ENCODE measurements around the gene ITPKA. TPM values are rescaled to one million over a fixed set of nuclear protein-coding genes. Genes with fewer than 3 reads are reported as not detected.

ITPKA gene
- total RNA-seq, 4 donors from 2014 or later: 0.83 to 1.5 TPM; not detected in 2

- Histone ChIP-seq H3K4me3 (replicated peaks in 1 of 3) (no peak overlapping the region), H3K4me1 (peaks cover 4 to 5% of the 10 kb centered on the region in 2 donors), H3K9me3 (no peaks in the 10 kb centered on the region), H3K27ac (no peak overlapping the region), H3K27me3 (no peaks in the 10 kb centered on the region), H3K36me3 (no peaks in the 10 kb centered on the region)
- TF ChIP-seq CTCF (IDR thresholded peaks at IDR 0.05) (no peak), POLR2A (IDR thresholded peaks at IDR 0.05) (no peak)
- intact Hi-C loops (cut with DNase I): no loop called here
- 84 to 85% methylated on average over 13 of the region's 13 CpGs for WGBS, 2 donors
- no peak for DNase-seq
Observed at GRCh38 chr15:41546851-41547786, 53.4 kb downstream of the ITPKA start.

- TF ChIP-seq CTCF (IDR thresholded peaks at IDR 0.05) (no peak), POLR2A (IDR thresholded peaks at IDR 0.05) (no peak)
- Histone ChIP-seq H3K27ac (no peak overlapping the region), H3K4me3 (replicated peaks in 1 of 3) (no peak overlapping the region), H3K27me3 (no peaks in the 10 kb centered on the region), H3K36me3 (no peaks in the 10 kb centered on the region), H3K9me3 (no peaks in the 10 kb centered on the region), H3K4me1 (no peaks in the 10 kb centered on the region)
- intact Hi-C loops (cut with DNase I): no loop called here
- no peak for DNase-seq
- 90 to 92% methylated on average over 9 of the region's 9 CpGs for WGBS, 2 donors
Observed at GRCh38 chr15:41550066-41550775, 56.5 kb downstream of the ITPKA start.

Small RNA genes lying within 50 kb of the gene (small RNA-seq; reads per million reads assigned to genes)
- gene RNU6-1169P: not detected

Other genes with a start within 250 kb of the ITPKA start
- gene OIP5, start 161.3 kb upstream of the ITPKA start, total RNA-seq: 1 to 10 TPM in 1 of 4 donors, under 1 TPM in 1, not detected in 2; 0.78 to 1.6 TPM
- 1 to 10 TPM in 3 of 4 donors, under 1 TPM in 1; 0.89 to 8.1 (median 1.6) TPM for gene NUSAP1, start 161.0 kb upstream of the ITPKA start, total RNA-seq
- gene NDUFAF1, start 91.4 kb upstream of the ITPKA start, total RNA-seq: 10 to 100 TPM; 12.9 to 26.0 (median 17.6) TPM
- 10 to 100 TPM; 26.6 to 37.4 (median 35.4) TPM for gene RTF1, start 76.8 kb upstream of the ITPKA start, total RNA-seq
- under 1 TPM in 3 of 4 donors, not detected in 1; 0.13 to 0.79 (median 0.22) TPM for gene LTK, start 20.0 kb downstream of the ITPKA start, total RNA-seq
- gene RPAP1, start 50.4 kb downstream of the ITPKA start, total RNA-seq: 10 to 100 TPM; 11.3 to 31.8 (median 19.0) TPM
- 1 to 10 TPM; 1.6 to 4.4 (median 3.4) TPM for gene TYRO3, start 65.3 kb downstream of the ITPKA start, total RNA-seq
- gene MGA, start 166.5 kb downstream of the ITPKA start, total RNA-seq: 100 to 1,000 TPM in 1 of 4 donors, 10 to 100 TPM in 3; 53.1 to 107 (median 67.6) TPM

All from thyroid gland (tissue), 4 donors.